Lower lobe of right lung (tissue), 2 donors: ENCODE data around the gene DDB1. TPM values are rescaled to one million over a fixed set of nuclear protein-coding genes. Genes with fewer than 3 reads are reported as not detected.

Experiments used
- ATAC-seq, 2 donors: fragments of 200-7000 bp; cut with Tn5 transposase; one replicate each; pipeline ENCODE4 v1.9.1; 2020 to 2022; ENCODE audit warnings: mild to moderate bottlenecking in 2 of 2, moderate library complexity in 2 of 2
- DNase-seq: peaks from one replicate; pipeline ENCODE4 v3.0.0-alpha.2; 2020
- H3K27ac ChIP-seq: fragments of 200-600 bp; one replicate; pipeline ENCODE4 v1.8.0; 2022
- H3K27me3 ChIP-seq: fragments of 200-600 bp; one replicate; pipeline ENCODE4 v1.8.0; 2022; ENCODE audit warnings: low read depth
- H3K36me3 ChIP-seq: fragments of 200-600 bp; one replicate; pipeline ENCODE4 v1.8.0; 2022; ENCODE audit warnings: mild to moderate bottlenecking
- H3K4me1 ChIP-seq: fragments of 200-600 bp; one replicate; pipeline ENCODE4 v1.8.0; 2022
- H3K4me3 ChIP-seq: fragments of 200-600 bp; one replicate; pipeline ENCODE4 v1.8.0; 2022; ENCODE audit warnings: mild to moderate bottlenecking
- H3K9me3 ChIP-seq: fragments of 200-600 bp; one replicate; pipeline ENCODE4 v1.8.0; 2022
- intact Hi-C: fragments of 100-400 bp; cut with DNase I; formaldehyde crosslinking; loops from one replicate; pipeline ENCODE4 v1.11.0; 2022
- total RNA-seq: library from RNA; stranded (reverse); fragmentation: NEBNext Ultra II Directional; extraction: Animal tissue kit (Norgen Biotek cat#: 25700); gene quantifications from one replicate; pipeline ENCODE4 v1.2.1, GENCODE V29; 2021
- TF ChIP-seq, protein P1 (sequence below): fragments of 200-600 bp; IDR thresholded peaks from one replicate; pipeline ENCODE4 v1.8.0; 2022; ENCODE audit warnings: antibody characterized with exemption, mild to moderate bottlenecking
- donor health status: DM: no; HTN: yes; CAD: no; lungs with severe emphysema.

Gene DDB1
- total RNA-seq, 1 donor from 2014 or later, result 122 TPM

DNA sequence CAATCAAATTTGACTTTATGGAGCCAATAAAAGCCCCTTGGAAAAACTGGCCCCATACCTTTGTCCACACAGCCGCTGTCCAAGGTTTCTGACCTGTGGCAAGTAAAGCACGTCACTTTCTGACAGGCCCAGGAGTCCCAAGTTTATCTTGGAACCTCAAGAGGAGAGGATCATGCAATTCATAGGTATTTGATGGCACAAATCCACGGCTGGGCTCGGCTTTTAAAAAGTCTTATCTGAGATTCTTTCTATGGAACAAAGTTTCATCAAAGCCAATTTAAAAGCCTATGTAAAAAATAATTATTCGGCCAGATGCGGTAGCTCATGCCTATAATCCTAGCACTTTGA, 42.8 kb upstream of the DDB1 start:
- H3K27me3 ChIP-seq, result no peaks in the 10 kb centered on the region
- peaks cover 14% of the 10 kb centered on the region for H3K36me3 ChIP-seq
- peaks cover 9% of the 10 kb centered on the region for H3K4me1 ChIP-seq
- H3K4me3 ChIP-seq, result no peak overlapping the region
- H3K9me3 ChIP-seq, result no peaks in the 10 kb centered on the region
- intact Hi-C loops, result no loop called here
- H3K27ac ChIP-seq, result no peak overlapping the region
- TF ChIP-seq, protein P1, sequence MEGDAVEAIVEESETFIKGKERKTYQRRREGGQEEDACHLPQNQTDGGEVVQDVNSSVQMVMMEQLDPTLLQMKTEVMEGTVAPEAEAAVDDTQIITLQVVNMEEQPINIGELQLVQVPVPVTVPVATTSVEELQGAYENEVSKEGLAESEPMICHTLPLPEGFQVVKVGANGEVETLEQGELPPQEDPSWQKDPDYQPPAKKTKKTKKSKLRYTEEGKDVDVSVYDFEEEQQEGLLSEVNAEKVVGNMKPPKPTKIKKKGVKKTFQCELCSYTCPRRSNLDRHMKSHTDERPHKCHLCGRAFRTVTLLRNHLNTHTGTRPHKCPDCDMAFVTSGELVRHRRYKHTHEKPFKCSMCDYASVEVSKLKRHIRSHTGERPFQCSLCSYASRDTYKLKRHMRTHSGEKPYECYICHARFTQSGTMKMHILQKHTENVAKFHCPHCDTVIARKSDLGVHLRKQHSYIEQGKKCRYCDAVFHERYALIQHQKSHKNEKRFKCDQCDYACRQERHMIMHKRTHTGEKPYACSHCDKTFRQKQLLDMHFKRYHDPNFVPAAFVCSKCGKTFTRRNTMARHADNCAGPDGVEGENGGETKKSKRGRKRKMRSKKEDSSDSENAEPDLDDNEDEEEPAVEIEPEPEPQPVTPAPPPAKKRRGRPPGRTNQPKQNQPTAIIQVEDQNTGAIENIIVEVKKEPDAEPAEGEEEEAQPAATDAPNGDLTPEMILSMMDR, result no peak
- DNase-seq, result no peak
- ATAC-seq, result no peak

DNA sequence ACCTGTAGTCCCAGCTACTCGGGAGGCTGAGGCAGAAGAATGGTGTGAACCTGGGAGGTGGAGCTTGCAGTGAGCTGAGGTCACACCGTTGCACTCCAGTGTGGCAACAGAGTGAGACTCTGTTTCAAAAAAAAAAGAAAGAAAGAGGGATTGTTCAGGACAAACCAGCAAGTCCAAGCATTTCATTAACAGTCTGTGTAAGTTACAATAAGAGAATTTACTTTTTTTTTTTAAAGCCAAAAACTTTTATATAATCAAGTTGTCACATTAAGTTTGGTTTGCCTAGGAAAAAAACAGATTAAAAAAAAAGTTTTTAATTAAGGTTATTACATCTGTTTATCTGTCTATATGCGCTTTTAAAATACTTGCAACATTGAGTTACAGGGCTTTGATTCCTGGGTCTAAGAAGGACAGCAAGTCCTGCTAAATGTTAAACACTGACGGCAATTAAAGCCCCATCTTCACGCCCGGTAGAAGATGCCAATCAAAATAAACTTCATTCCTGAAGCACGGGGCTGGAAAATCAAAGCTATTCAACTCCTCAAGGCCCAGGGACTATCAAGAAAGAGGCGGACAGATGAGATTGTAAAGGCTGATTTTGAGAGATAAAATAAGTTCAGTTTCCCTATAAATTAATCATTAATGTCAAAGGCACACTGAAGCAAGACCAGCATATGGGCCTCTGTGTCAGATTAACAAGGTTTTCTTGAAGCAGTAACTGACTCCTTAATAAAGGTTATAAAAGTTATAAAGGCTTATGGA, 39.9 kb upstream of the DDB1 start:
- H3K36me3 ChIP-seq, result peaks cover 43% of the 10 kb centered on the region
- peaks cover 11% of the 10 kb centered on the region for H3K4me1 ChIP-seq
- no peak overlapping the region for H3K27ac ChIP-seq
- H3K27me3 ChIP-seq, result no peaks in the 10 kb centered on the region
- H3K9me3 ChIP-seq, result no peaks in the 10 kb centered on the region
- no peak overlapping the region for H3K4me3 ChIP-seq
- DNase-seq (no peak), ATAC-seq (no peak)
- intact Hi-C loops, result no loop called here
- TF ChIP-seq, protein P1, result no peak

DNA sequence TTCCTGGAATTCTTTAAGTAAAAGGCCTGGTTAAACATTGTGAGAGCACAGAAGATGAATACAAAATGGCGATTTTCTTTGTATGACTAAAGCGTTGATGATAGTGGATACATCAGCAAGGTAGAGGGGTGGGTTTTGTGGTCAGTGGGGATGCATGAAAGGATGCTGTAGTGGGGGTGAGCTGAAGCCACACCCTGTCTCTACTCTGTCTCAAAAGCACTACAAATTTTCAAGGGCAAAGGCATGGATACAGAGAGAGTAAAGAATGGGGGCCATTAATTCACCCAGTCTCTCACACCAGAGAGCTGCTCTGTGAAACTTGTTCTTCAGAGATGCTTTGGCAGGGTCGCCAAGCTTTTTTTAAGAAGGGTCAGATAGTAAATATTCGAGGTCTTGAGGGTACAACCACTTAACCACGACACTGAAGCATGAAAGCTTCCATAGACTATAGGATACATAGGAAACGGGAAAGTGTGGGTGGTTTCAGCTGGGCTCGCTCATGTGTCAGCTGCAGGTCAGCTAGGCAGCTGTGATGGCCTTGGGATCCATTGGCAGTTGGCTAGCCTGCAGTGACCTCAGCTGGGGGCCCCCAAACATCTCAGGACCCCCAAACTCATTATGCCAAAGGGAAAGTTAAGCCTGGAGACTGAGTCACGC, 37.6 kb upstream of the DDB1 start:
- TF ChIP-seq, protein P1, result no peak
- Histone ChIP-seq H3K4me1 (peaks cover 11% of the 10 kb centered on the region), H3K9me3 (no peaks in the 10 kb centered on the region), H3K27ac (peak overlapping the region; percentile 44), H3K4me3 (no peak overlapping the region), H3K27me3 (no peaks in the 10 kb centered on the region), H3K36me3 (peaks cover 62% of the 10 kb centered on the region)
- intact Hi-C loops, result no loop called here
- ATAC-seq, result no peak
- no peak for DNase-seq

DNA sequence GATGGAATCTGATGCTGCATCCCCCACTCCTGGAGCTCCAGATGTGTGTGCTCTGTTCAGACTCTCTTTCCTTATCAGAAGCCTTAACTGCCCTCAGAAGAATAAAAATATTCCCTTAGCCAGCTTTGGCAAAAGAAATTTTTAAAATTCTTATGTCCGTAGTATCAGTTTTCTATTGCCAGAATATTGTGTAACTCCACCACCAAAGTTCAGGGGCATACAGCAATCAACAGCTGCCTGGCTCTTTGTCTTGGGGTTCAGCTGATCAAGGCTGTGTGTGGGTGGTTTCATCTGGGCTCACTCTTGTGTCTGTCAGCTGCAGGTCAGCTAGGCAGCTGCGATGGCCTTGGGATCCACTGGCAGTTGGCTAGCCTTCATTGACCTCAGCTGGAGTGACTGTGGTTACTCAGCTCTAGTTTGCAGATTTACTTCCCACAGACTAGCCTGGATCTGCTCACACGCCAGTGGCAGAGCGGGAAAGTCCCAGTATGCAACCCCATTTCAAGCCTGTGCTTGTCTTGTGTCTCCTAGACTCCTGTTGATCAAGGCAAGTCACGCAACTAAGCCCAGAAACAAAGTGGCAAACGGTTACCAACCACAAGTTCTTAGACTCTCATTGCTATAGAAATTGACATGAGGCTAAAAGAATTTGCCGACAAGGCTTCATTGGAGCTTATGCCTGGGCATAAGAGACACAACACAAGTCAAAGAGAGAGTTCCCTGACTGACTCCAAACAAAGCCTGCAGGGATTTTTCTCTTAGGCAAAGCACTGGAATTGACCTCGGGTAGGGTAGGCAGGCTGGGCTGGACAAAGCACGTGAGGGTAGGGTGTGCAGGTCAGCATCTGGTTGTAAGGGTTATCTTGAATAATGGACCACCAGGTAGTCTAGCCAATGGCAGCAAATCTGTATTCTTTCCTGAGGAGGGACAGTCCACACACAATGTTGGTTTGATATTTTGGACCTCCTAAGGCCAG, 36.8 kb upstream of the DDB1 start:
- ATAC-seq, result peak; percentile 80 to 90
- intact Hi-C loops, result no loop called here

DNA sequence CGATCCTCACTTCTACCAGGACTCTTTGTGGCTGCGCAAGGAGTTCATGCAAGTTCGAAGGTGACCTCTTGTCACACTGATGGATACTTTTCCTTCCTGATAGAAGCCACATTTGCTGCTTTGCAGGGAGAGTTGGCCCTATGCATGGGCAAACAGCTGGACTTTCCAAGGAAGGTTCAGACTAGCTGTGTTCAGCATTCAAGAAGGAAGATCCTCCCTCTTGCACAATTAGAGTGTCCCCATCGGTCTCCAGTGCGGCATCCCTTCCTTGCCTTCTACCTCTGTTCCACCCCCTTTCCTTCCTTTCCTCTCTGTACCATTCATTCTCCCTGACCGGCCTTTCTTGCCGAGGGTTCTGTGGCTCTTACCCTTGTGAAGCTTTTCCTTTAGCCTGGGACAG, 35.7 kb upstream of the DDB1 start:
- intact Hi-C loops, result no loop called here
- peaks cover 71% of the 10 kb centered on the region for H3K36me3 ChIP-seq
- H3K27me3 ChIP-seq, result no peaks in the 10 kb centered on the region
- ATAC-seq (no peak), DNase-seq (no peak)
- peaks cover 14% of the 10 kb centered on the region for H3K4me1 ChIP-seq
- no peaks in the 10 kb centered on the region for H3K9me3 ChIP-seq
- no peak overlapping the region for H3K4me3 ChIP-seq
- no peak overlapping the region for H3K27ac ChIP-seq
- TF ChIP-seq, protein P1, result no peak

More for the DNA sequence above, 36.8 kb upstream of the DDB1 start:
- no peak overlapping the region for H3K4me3 ChIP-seq
- DNase-seq, result no peak
- H3K9me3 ChIP-seq, result no peaks in the 10 kb centered on the region
- no peaks in the 10 kb centered on the region for H3K27me3 ChIP-seq
- H3K4me1 ChIP-seq, result peaks cover 11% of the 10 kb centered on the region
- TF ChIP-seq, protein P1, result no peak
- H3K36me3 ChIP-seq, result peaks cover 64% of the 10 kb centered on the region
- peak overlapping the region; percentile 44 for H3K27ac ChIP-seq
